ENCODE measurements around the gene NR6A1. TPM values are rescaled to one million over a fixed set of nuclear protein-coding genes. Genes with fewer than 3 reads are reported as not detected.

NR6A1 gene
- total RNA-seq, 1 experiment from 2014 or later, result 99.3 TPM

DNA sequence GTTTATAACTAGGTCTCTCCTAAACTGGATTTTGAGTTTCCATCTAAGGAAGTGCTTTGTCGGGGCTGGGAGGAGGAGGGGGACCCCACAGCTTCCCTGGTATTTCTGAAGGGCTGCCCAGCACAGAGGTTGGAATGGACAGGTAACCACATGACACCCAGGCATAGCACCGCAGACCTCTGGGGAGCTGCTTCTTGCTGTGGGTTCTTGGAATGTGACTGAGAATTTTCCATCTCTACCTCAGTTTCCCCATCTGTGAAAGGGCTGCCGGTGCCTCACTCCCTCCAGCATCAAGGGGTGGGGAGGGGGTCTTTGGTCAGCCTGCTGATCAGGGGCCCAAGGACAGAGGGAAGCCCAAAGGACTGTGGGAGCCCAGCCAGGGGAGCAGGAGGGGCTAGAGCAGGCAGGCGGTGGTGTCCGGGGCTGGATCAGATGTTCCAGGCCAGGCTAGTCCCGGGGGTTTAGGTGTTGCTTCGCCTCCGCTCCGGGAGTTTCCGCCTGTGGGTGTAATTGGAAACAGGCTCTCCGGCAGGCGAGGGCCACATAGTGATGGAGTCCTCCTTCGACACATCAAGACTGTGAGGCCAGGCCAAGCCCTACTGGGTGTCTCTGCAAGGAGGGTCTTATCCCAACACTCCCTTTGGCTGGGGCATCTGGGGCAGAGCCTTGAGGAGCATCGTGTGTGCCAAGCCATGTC lies 9.1 kb upstream of the NR6A1 start:
- H2BK120ac ChIP-seq (ENCODE audit: low read depth, low read length, poor library complexity, severe bottlenecking), result no peak overlapping the region
- no peaks in the 10 kb centered on the region for H3K79me2 ChIP-seq (ENCODE audit: insufficient read depth, low read length)
- H3K4ac ChIP-seq (ENCODE audit: low read depth, low read length), result no peak overlapping the region
- H2BK15ac ChIP-seq (ENCODE audit: low read depth, low read length), result no peak overlapping the region
- H2AK5ac ChIP-seq (ENCODE audit: insufficient read length, low read length), result no peak overlapping the region
- no peaks in the 10 kb centered on the region for H4K20me1 ChIP-seq (ENCODE audit: control insufficient read depth, insufficient read depth, insufficient read length)
- H3K18ac ChIP-seq (ENCODE audit: insufficient read length, low read depth, low read length), result peak overlapping the region; percentile 7
- no peak overlapping the region for H3K56ac ChIP-seq (ENCODE audit: insufficient read length, low read depth, low read length)
- peaks cover 5% of the 10 kb centered on the region; the same call in 1 of the 2 replicates for H3K4me1 ChIP-seq (ENCODE audit: insufficient read depth, low read length)
- peaks cover 9% of the 10 kb centered on the region for H3K23me2 ChIP-seq (ENCODE audit: insufficient read length, low read depth, low read length, poor library complexity, severe bottlenecking)
- TF ChIP-seq, protein P1, sequence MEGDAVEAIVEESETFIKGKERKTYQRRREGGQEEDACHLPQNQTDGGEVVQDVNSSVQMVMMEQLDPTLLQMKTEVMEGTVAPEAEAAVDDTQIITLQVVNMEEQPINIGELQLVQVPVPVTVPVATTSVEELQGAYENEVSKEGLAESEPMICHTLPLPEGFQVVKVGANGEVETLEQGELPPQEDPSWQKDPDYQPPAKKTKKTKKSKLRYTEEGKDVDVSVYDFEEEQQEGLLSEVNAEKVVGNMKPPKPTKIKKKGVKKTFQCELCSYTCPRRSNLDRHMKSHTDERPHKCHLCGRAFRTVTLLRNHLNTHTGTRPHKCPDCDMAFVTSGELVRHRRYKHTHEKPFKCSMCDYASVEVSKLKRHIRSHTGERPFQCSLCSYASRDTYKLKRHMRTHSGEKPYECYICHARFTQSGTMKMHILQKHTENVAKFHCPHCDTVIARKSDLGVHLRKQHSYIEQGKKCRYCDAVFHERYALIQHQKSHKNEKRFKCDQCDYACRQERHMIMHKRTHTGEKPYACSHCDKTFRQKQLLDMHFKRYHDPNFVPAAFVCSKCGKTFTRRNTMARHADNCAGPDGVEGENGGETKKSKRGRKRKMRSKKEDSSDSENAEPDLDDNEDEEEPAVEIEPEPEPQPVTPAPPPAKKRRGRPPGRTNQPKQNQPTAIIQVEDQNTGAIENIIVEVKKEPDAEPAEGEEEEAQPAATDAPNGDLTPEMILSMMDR (conservative IDR thresholded peaks at IDR 0.05), result no peak
- H3K23ac ChIP-seq (ENCODE audit: insufficient read length, low read depth, low read length), result no peak overlapping the region
- WGBS (ENCODE audit: extremely low coverage, insufficient read length, low lambda C conversion rate), result no CpG with 5 or more reads among the region's 14 CpGs
- Mint-ChIP-seq H3K36me3 (ENCODE audit: insufficient read depth in 1 of 3, low read depth in 3 of 3) (no peaks in the 10 kb centered on the region; a peak in 1 of 7 replicates), H3K4me1 (peaks cover 19 to 35% of the 10 kb centered on the region in 2 experiments), H3K4me3 (peak overlapping the region in 1 of 2 experiments; percentile 59; a peak in 2 of 5 replicates), H3K27ac (peak overlapping the region in 2 of 3 experiments; percentile 84 to 97; a peak in 3 of 7 replicates), H3K9me3 (peaks cover 2% of the 10 kb centered on the region in 2 experiments; a peak in 1 of 5 replicates), H3K27me3 (ENCODE audit: low read depth) (peaks cover 29% of the 10 kb centered on the region)
- H3T11ph ChIP-seq (ENCODE audit: low read length), result no peak overlapping the region
- no peak overlapping the region for H3K27ac ChIP-seq (ENCODE audit: insufficient read length, low read depth, low read length)
- peaks cover 2% of the 10 kb centered on the region; the same call in 1 of the 2 replicates for H3K27me3 ChIP-seq (ENCODE audit: insufficient read depth, low read length)
- no peaks in the 10 kb centered on the region for H3K79me1 ChIP-seq (ENCODE audit: insufficient read depth, low read depth, low read length, poor library complexity, severe bottlenecking)
- no peak overlapping the region for H3K14ac ChIP-seq (ENCODE audit: insufficient read depth, low read length)
- H3K4me2 ChIP-seq (ENCODE audit: insufficient read depth, insufficient read length, low read length), result no peak overlapping the region
- H3K9me3 ChIP-seq (ENCODE audit: control insufficient read depth, low read depth, low read length), result no peaks in the 10 kb centered on the region
- no peak overlapping the region for H2AFZ ChIP-seq (ENCODE audit: low read length)
- no peak overlapping the region for H4K5ac ChIP-seq (ENCODE audit: insufficient read length, low read depth, low read length)
- H2BK12ac ChIP-seq (ENCODE audit: insufficient read length, low read depth, low read length), result no peak overlapping the region
- H2BK20ac ChIP-seq (ENCODE audit: low read depth, low read length, poor library complexity, severe bottlenecking), result no peak overlapping the region
- H4K91ac ChIP-seq (ENCODE audit: insufficient read length, low read depth, low read length), result no peak overlapping the region
- H3K9ac ChIP-seq (ENCODE audit: extremely low read depth, insufficient read length, low read length), result no peak overlapping the region
- DNase-seq, result no peak
- H4K8ac ChIP-seq (replicated peaks; ENCODE audit: insufficient read length, low read depth, low read length), result no peak overlapping the region
- no peak overlapping the region for H2BK5ac ChIP-seq (ENCODE audit: insufficient read length, low read length)

All from H9 (cell line).